Mesendoderm (in vitro differentiated cells): Measurements from ENCODE around the gene PCCB.

Experiments used
- DNase-seq: peaks from one replicate; pipeline ENCODE4 v3.0.0; 2013
- H2AK5ac ChIP-seq: 2 replicates; pipeline ENCODE4 v1.6.1; 2013; ENCODE audit warnings: low read length, inconsistent platforms
- H2BK120ac ChIP-seq: 2 replicates; pipeline ENCODE4 v1.6.1; 2013; ENCODE audit warnings: low read depth, mild to moderate bottlenecking, low read length, moderate library complexity, mixed read lengths
- H2BK15ac ChIP-seq: replicated peaks from 2 replicates; pipeline ENCODE4 v1.6.1; 2013; ENCODE audit warnings: low read depth, mild to moderate bottlenecking, moderate library complexity
- H2BK5ac ChIP-seq: 2 replicates; pipeline ENCODE4 v1.6.1; 2013; ENCODE audit warnings: low read length, inconsistent platforms
- H3K18ac ChIP-seq: 2 replicates; pipeline ENCODE4 v1.6.1; 2013; ENCODE audit warnings: mild to moderate bottlenecking, low read length, mixed read lengths
- H3K23ac ChIP-seq: one replicate; pipeline ENCODE4 v1.6.1; 2013; ENCODE audit warnings: low read length
- H3K27ac ChIP-seq: 2 replicates; pipeline ENCODE4 v1.5.1; 2013; ENCODE audit warnings: low read depth, mild to moderate bottlenecking, inconsistent platforms, low read length, moderate library complexity
- H3K27me3 ChIP-seq: 2 replicates; pipeline ENCODE4 v1.6.1; 2013; ENCODE audit warnings: low read length, control low read depth, mild to moderate bottlenecking, inconsistent platforms; ENCODE audit not compliant: insufficient read depth, poor library complexity
- H3K36me3 ChIP-seq: 2 replicates; pipeline ENCODE4 v1.6.1; 2013; ENCODE audit warnings: low read length, inconsistent platforms; ENCODE audit not compliant: control insufficient read depth, insufficient read depth
- H3K4ac ChIP-seq: one replicate; pipeline ENCODE4 v1.6.1; 2013; ENCODE audit warnings: low read depth, mild to moderate bottlenecking, low read length, moderate library complexity
- H3K4me1 ChIP-seq: 2 replicates; pipeline ENCODE4 v1.6.1; 2013; ENCODE audit warnings: low read depth, low read length, inconsistent platforms; ENCODE audit not compliant: control insufficient read depth
- H3K4me2 ChIP-seq: 2 replicates; pipeline ENCODE4 v1.6.1; 2013; ENCODE audit warnings: low read length
- H3K4me3 ChIP-seq: 2 replicates; pipeline ENCODE4 v1.5.1; 2013; ENCODE audit warnings: mild to moderate bottlenecking, low read length
- H3K56ac ChIP-seq: one replicate; pipeline ENCODE4 v1.6.1; 2013; ENCODE audit warnings: low read length
- H3K79me1 ChIP-seq: 2 replicates; pipeline ENCODE4 v1.6.1; 2013; ENCODE audit warnings: low read length, inconsistent platforms
- H3K79me2 ChIP-seq: 2 replicates; pipeline ENCODE4 v1.6.1; 2013; ENCODE audit warnings: mild to moderate bottlenecking, low read length; ENCODE audit not compliant: control insufficient read depth, insufficient read depth
- H3K9ac ChIP-seq: 2 replicates; pipeline ENCODE4 v1.6.1; 2013; ENCODE audit warnings: low read length, inconsistent platforms
- H4K5ac ChIP-seq: one replicate; pipeline ENCODE4 v1.6.1; 2013; ENCODE audit warnings: low read length
- H4K8ac ChIP-seq: one replicate; pipeline ENCODE4 v1.6.1; 2013; ENCODE audit warnings: low read depth, mild to moderate bottlenecking, control low read depth, low read length, moderate library complexity
- WGBS: extraction: QIAGEN DNeasy Blood & Tissue Kit; methylation state at CpG from one replicate; pipeline ENCODE4 v1.1.7; 2013; ENCODE audit warnings: low lambda C conversion rate, missing lambda C conversion rate; ENCODE audit not compliant: insufficient coverage; ENCODE audit errors: extremely low coverage; 5-methylcytosine and 5-hydroxymethylcytosine counted together

PCCB gene

GRCh38 chr3:136350132-136350531 is 100.0 kb downstream of the PCCB start:
- no peak overlapping the region for H2BK120ac ChIP-seq
- no peak overlapping the region for H3K9ac ChIP-seq
- H4K5ac ChIP-seq = no peak overlapping the region
- no peak overlapping the region for H3K27ac ChIP-seq
- H3K4ac ChIP-seq = no peak overlapping the region
- no peak overlapping the region for H3K56ac ChIP-seq
- H4K8ac ChIP-seq = no peak overlapping the region
- H3K4me3 ChIP-seq = no peak overlapping the region
- H3K27me3 ChIP-seq = no peaks in the 10 kb centered on the region
- no peak for DNase-seq
- no CpG with 5 or more reads among the region's 1 CpG for WGBS
- H3K4me1 ChIP-seq = no peaks in the 10 kb centered on the region
- H3K18ac ChIP-seq = no peak overlapping the region
- H3K36me3 ChIP-seq = no peaks in the 10 kb centered on the region
- H2BK5ac ChIP-seq = no peak overlapping the region
- no peak overlapping the region for H3K23ac ChIP-seq
- no peaks in the 10 kb centered on the region for H3K79me1 ChIP-seq
- H2AK5ac ChIP-seq = no peak overlapping the region
- no peak overlapping the region for H2BK15ac ChIP-seq
- no peak overlapping the region for H3K4me2 ChIP-seq
- no peaks in the 10 kb centered on the region for H3K79me2 ChIP-seq

GRCh38 chr3:136350557-136350956 is 100.4 kb downstream of the PCCB start:
- Histone ChIP-seq H3K36me3 (no peaks in the 10 kb centered on the region), H3K18ac (no peak overlapping the region), H3K4me3 (no peak overlapping the region), H3K9ac (no peak overlapping the region), H2BK5ac (no peak overlapping the region), H2AK5ac (no peak overlapping the region), H3K23ac (no peak overlapping the region), H3K4me1 (no peaks in the 10 kb centered on the region), H3K27ac (no peak overlapping the region), H4K5ac (no peak overlapping the region), H3K4ac (no peak overlapping the region), H3K27me3 (no peaks in the 10 kb centered on the region), H3K4me2 (no peak overlapping the region), H4K8ac (no peak overlapping the region), H2BK15ac (no peak overlapping the region), H3K79me1 (no peaks in the 10 kb centered on the region), H2BK120ac (no peak overlapping the region), H3K56ac (no peak overlapping the region), H3K79me2 (no peaks in the 10 kb centered on the region)
- WGBS = no CpG with 5 or more reads among the region's 2 CpGs
- DNase-seq = no peak

- no peak overlapping the region for H3K9ac ChIP-seq
- H3K18ac ChIP-seq = no peak overlapping the region
- H4K5ac ChIP-seq = no peak overlapping the region
- no peak overlapping the region for H3K4me2 ChIP-seq
- H4K8ac ChIP-seq = no peak overlapping the region
- H3K4ac ChIP-seq = no peak overlapping the region
- DNase-seq = no peak
- no peaks in the 10 kb centered on the region for H3K36me3 ChIP-seq
- H3K4me1 ChIP-seq = no peaks in the 10 kb centered on the region
- no peak overlapping the region for H3K23ac ChIP-seq
- no CpG with 5 or more reads among the region's 1 CpG for WGBS
- H3K56ac ChIP-seq = no peak overlapping the region
- H2BK120ac ChIP-seq = no peak overlapping the region
- H3K27ac ChIP-seq = no peak overlapping the region
- H2AK5ac ChIP-seq = no peak overlapping the region
- no peak overlapping the region for H2BK15ac ChIP-seq
- H3K4me3 ChIP-seq = no peak overlapping the region
- H3K79me1 ChIP-seq = no peaks in the 10 kb centered on the region
- H3K79me2 ChIP-seq = no peaks in the 10 kb centered on the region
- H2BK5ac ChIP-seq = no peak overlapping the region
- H3K27me3 ChIP-seq = no peaks in the 10 kb centered on the region
These were observed 101.2 kb downstream of the PCCB start for GRCh38 chr3:136351351-136351750.

- Histone ChIP-seq H3K9ac (no peak overlapping the region), H3K4ac (no peak overlapping the region), H4K5ac (no peak overlapping the region), H3K27ac (no peak overlapping the region), H3K79me2 (no peaks in the 10 kb centered on the region), H3K4me2 (no peak overlapping the region), H2BK120ac (no peak overlapping the region), H3K4me1 (no peaks in the 10 kb centered on the region), H3K79me1 (no peaks in the 10 kb centered on the region), H3K56ac (no peak overlapping the region), H2BK5ac (no peak overlapping the region), H3K36me3 (no peaks in the 10 kb centered on the region), H2AK5ac (no peak overlapping the region), H3K27me3 (no peaks in the 10 kb centered on the region), H3K23ac (no peak overlapping the region), H4K8ac (no peak overlapping the region), H3K18ac (no peak overlapping the region), H2BK15ac (no peak overlapping the region), H3K4me3 (no peak overlapping the region)
- WGBS = no CpG with 5 or more reads among the region's 3 CpGs
- DNase-seq = no peak
These were observed 101.8 kb downstream of the PCCB start for GRCh38 chr3:136351905-136352304.

- H3K27ac ChIP-seq = no peak overlapping the region
- no peak overlapping the region for H3K4me2 ChIP-seq
- H4K8ac ChIP-seq = no peak overlapping the region
- H3K27me3 ChIP-seq = no peaks in the 10 kb centered on the region
- H3K23ac ChIP-seq = no peak overlapping the region
- H3K18ac ChIP-seq = no peak overlapping the region
- no peaks in the 10 kb centered on the region for H3K79me1 ChIP-seq
- H2BK5ac ChIP-seq = no peak overlapping the region
- H3K9ac ChIP-seq = no peak overlapping the region
- WGBS = no CpG with 5 or more reads among the region's 2 CpGs
- H3K4me3 ChIP-seq = no peak overlapping the region
- no peak overlapping the region for H2AK5ac ChIP-seq
- no peak for DNase-seq
- H3K79me2 ChIP-seq = no peaks in the 10 kb centered on the region
- H4K5ac ChIP-seq = no peak overlapping the region
- H2BK120ac ChIP-seq = no peak overlapping the region
- no peaks in the 10 kb centered on the region for H3K36me3 ChIP-seq
- no peaks in the 10 kb centered on the region for H3K4me1 ChIP-seq
- H2BK15ac ChIP-seq = no peak overlapping the region
- no peak overlapping the region for H3K4ac ChIP-seq
- no peak overlapping the region for H3K56ac ChIP-seq
These were observed 103.3 kb downstream of the PCCB start for GRCh38 chr3:136353461-136353860.

- H3K23ac ChIP-seq = no peak overlapping the region
- no peak overlapping the region for H3K56ac ChIP-seq
These were observed 116.1 kb downstream of the PCCB start for GRCh38 chr3:136366289-136366688.

More at GRCh38 chr3:136366289-136366688, 116.1 kb downstream of the PCCB start:
- Histone ChIP-seq H3K79me2 (no peaks in the 10 kb centered on the region), H3K4me3 (no peak overlapping the region), H3K4me1 (no peaks in the 10 kb centered on the region), H3K36me3 (no peaks in the 10 kb centered on the region), H2AK5ac (no peak overlapping the region), H3K79me1 (no peaks in the 10 kb centered on the region), H4K5ac (no peak overlapping the region), H3K18ac (no peak overlapping the region), H4K8ac (no peak overlapping the region), H3K4ac (no peak overlapping the region), H2BK15ac (no peak overlapping the region), H2BK120ac (no peak overlapping the region), H3K27ac (no peak overlapping the region), H3K27me3 (no peaks in the 10 kb centered on the region), H3K4me2 (no peak overlapping the region), H3K9ac (no peak overlapping the region), H2BK5ac (no peak overlapping the region)
- no peak for DNase-seq
